Activated T-helper 1 cell treated with anti-CD3 and anti-CD28 coated beads, Interleukin-12 subunit alpha, Interleukin-12 subunit beta, Interleukin-2, Interleukin-4 antibody, amounts not matched to agents 30 ng/mL and 10 ng/mL and 1 ng/mL, durations not matched to agents 14 hours and 24 hours and 36 hours (primary cell): ENCODE data around the gene DNAJC5G. TPM values are rescaled to one million over a fixed set of nuclear protein-coding genes. Genes with fewer than 3 reads are reported as not detected.

Experiments
- DNase-seq: peaks from one replicate; pipeline ENCODE4 v3.0.0; 2021; ENCODE audit warnings: low spot score
- H3K27ac Mint-ChIP-seq: one replicate; pipeline ENCODE4 v1.8.0; 2021; ENCODE audit warnings: mild to moderate bottlenecking, mixed read lengths
- H3K27me3 Mint-ChIP-seq: one replicate; pipeline ENCODE4 v1.8.0; 2022; ENCODE audit warnings: mild to moderate bottlenecking, moderate library complexity, mixed read lengths; ENCODE audit not compliant: insufficient read depth
- H3K36me3 Mint-ChIP-seq: one replicate; pipeline ENCODE4 v1.8.0; 2021; ENCODE audit warnings: low read depth, mixed read lengths
- H3K4me1 Mint-ChIP-seq: one replicate; pipeline ENCODE4 v1.8.0; 2021; ENCODE audit warnings: low read depth, mixed read lengths
- H3K4me3 Mint-ChIP-seq: one replicate; pipeline ENCODE4 v1.8.0; 2021; ENCODE audit warnings: mild to moderate bottlenecking, moderate library complexity, mixed read lengths
- H3K9me3 Mint-ChIP-seq: one replicate; pipeline ENCODE4 v1.8.0; 2021; ENCODE audit warnings: mixed read lengths
- intact Hi-C: fragments of 100-400 bp; cut with micrococcal nuclease; formaldehyde crosslinking; loops from one replicate; pipeline ENCODE4 v1.15.1; 2024
- total RNA-seq: library from RNA; stranded (reverse); gene quantifications from 2 replicates; pipeline ENCODE4 v1.2.3, GENCODE V29; 2022

Gene DNAJC5G
- total RNA-seq, 1 donor from 2014 or later, result not detected

DNA sequence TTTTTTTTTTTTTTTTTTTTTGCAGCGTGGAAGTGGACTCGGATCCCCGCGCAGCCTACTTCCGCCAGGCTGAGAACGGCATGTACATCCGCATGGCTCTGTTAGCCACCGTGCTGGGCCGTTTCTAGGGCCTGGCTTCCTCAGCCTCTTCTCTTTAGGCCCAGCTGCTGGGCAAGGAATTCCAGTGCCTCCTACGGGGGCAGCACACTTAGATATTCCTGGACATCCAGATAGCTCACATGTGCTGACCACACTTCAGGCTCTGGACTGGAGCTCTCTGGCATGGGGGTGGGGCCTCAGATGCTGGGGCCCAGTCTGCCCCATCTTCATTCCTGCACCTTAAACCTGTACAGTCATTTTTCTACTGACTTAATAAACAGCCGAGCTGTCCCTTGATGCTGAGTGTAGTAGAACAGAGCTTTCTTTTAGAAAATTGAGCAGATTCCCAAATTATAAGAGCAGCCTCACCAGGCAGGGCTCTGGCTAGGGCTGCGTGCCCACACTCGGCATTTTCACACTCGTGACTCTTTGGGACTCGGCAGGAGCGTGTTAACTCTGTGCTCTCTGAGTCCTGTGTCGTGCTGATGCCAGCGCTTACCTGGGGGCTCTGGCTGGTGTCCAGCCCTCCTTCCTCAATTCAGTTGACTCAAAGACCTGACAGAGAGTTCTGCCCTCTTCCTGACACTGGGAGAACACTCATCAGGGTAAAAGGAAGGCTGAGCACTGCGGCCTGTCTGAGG is 31.7 kb upstream of the DNAJC5G start:
- Mint-ChIP-seq H3K4me1 (no peaks in the 10 kb centered on the region), H3K36me3 (peaks cover 34% of the 10 kb centered on the region), H3K4me3 (no peak overlapping the region), H3K9me3 (no peaks in the 10 kb centered on the region), H3K27me3 (peaks cover 2% of the 10 kb centered on the region), H3K27ac (no peak overlapping the region)
- intact Hi-C loops, result no loop called here
- no peak for DNase-seq

DNA sequence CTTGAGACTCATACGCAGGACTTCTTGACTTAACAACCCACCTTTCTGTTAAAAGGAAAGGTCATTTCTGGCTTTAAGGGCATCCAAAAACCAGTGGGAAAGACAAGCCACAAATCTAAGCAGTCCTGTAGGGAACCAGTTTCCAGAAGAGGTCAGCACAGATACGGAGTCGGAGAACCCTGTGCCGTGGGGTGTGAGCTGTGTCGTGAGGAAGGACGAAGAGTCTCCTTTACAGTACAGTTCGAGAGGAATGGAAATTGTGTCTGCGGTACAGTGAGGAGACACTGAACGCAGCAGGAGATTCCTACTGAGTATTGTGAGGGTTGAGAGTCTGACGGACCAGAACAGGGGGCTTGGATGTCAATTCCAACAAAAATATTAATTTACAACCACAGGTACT is 30.1 kb upstream of the DNAJC5G start:
- DNase-seq, result no peak
- H3K4me3 Mint-ChIP-seq, result no peak overlapping the region
- no peaks in the 10 kb centered on the region for H3K9me3 Mint-ChIP-seq
- no peak overlapping the region for H3K27ac Mint-ChIP-seq
- intact Hi-C loops, result no loop called here
- H3K36me3 Mint-ChIP-seq, result peaks cover 26% of the 10 kb centered on the region
- peaks cover 4% of the 10 kb centered on the region for H3K27me3 Mint-ChIP-seq
- no peaks in the 10 kb centered on the region for H3K4me1 Mint-ChIP-seq

GRCh38 chr2:27245626-27246025 is 29.6 kb upstream of the DNAJC5G start:
- H3K4me1 Mint-ChIP-seq, result no peaks in the 10 kb centered on the region

GRCh38 chr2:27247893-27248292 is 27.3 kb upstream of the DNAJC5G start:
- Mint-ChIP-seq H3K36me3 (peaks cover 8% of the 10 kb centered on the region), H3K9me3 (no peaks in the 10 kb centered on the region), H3K4me1 (no peaks in the 10 kb centered on the region), H3K4me3 (no peak overlapping the region), H3K27ac (no peak overlapping the region), H3K27me3 (peaks cover 5% of the 10 kb centered on the region)
- intact Hi-C loops, result no loop called here
- no peak for DNase-seq

More at GRCh38 chr2:27245626-27246025, 29.6 kb upstream of the DNAJC5G start:
- Mint-ChIP-seq H3K36me3 (peaks cover 21% of the 10 kb centered on the region), H3K4me3 (no peak overlapping the region), H3K27ac (no peak overlapping the region), H3K27me3 (peaks cover 4% of the 10 kb centered on the region), H3K9me3 (no peaks in the 10 kb centered on the region)
- DNase-seq, result no peak
- intact Hi-C loops, result no loop called here

DNA sequence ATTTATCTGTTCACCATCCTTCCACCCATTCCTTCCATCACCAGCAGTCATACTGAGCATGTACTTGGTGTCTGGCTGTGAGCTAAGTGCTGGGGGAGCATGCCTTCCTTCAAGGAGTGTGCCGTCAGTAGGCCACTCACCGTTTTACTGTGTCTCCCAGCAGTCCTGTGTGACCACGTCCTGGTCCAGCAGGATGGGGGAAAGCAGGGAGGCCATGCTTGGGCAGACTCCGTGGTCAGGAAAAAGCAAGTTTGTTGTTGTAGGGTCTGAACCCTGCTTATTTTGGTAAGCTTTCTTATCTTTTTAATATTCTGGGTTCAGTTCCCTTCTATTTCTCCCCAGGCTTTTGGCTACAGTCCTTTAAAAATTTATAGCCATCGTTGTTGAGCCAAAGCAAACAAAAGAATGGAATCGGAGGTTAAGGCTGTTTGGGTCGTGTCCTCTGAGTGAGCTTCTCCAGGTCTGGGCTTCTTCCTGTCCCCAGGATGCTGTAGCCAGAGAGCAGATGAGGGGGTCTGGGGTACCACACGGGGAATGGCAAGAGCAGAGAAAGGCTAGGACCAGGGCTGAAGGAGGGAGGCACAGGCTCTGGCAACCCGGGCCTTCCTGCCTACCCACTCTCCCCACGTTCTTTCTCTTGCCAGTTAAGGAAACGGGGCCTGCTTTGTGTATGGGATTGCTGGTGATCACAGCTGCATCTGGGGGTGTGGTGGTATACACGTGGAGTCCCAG is 25.9 kb upstream of the DNAJC5G start:
- Mint-ChIP-seq H3K4me1 (no peaks in the 10 kb centered on the region), H3K36me3 (no peaks in the 10 kb centered on the region), H3K27me3 (peaks cover 5% of the 10 kb centered on the region), H3K4me3 (no peak overlapping the region), H3K27ac (no peak overlapping the region), H3K9me3 (no peaks in the 10 kb centered on the region)
- intact Hi-C loops, result no loop called here
- DNase-seq, result no peak

DNA sequence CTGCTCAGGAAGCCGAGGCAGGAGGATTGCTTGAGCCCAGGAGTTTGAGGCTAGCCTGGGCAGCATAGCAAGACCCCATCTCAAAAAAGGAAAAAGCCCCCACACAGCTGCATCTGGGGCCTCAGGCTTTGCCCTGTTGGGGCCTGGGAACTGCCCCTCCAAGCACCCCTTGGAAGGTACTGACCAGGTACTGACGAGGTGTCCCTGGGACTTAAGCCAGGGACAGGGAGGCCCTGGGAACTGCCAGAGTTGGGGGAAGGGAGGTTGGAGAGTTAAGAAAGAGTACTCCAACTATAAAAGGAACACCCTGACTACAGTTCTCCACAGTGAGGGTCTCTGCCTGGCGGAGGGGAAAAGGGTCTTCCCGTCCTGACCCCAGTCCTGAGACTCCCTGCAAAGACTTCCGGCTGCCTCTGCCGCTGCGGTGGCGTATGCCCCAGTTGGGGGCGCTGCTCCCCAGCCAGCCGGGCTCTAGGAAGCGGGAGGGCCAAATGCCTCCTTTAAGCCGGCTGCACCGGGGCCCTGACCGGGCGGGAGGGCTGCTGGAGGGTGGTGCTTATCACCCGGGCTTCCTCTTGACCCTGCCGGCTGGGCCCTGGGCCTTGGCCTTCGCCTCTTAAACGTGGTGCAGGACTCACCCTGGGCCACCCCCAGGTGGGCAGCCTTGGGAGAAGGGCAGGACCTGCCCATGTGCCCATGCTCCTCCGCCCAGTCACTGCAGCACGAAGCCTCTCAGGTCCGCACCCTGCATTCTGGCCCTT is 25.2 kb upstream of the DNAJC5G start:
- Mint-ChIP-seq H3K9me3 (no peaks in the 10 kb centered on the region), H3K27ac (no peak overlapping the region), H3K27me3 (peaks cover 5% of the 10 kb centered on the region), H3K36me3 (no peaks in the 10 kb centered on the region), H3K4me3 (no peak overlapping the region), H3K4me1 (no peaks in the 10 kb centered on the region)
- peak; percentile 47 for DNase-seq
- intact Hi-C loops, result loop anchor here (1.0 kb wide), 2 partner anchors 30 to 53 kb away; no protein-coding TSS in a partner anchor

GRCh38 chr2:27250652-27251379 is 24.4 kb upstream of the DNAJC5G start:
- no peak overlapping the region for H3K27ac Mint-ChIP-seq
- intact Hi-C loops, result loop anchor here (1.0 kb wide), 2 partner anchors 29 to 52 kb away; no protein-coding TSS in a partner anchor
- H3K4me1 Mint-ChIP-seq, result no peaks in the 10 kb centered on the region
- no peaks in the 10 kb centered on the region for H3K36me3 Mint-ChIP-seq
- DNase-seq, result no peak
- H3K4me3 Mint-ChIP-seq, result no peak overlapping the region
- H3K9me3 Mint-ChIP-seq, result no peaks in the 10 kb centered on the region
- peaks cover 8% of the 10 kb centered on the region for H3K27me3 Mint-ChIP-seq

- no peaks in the 10 kb centered on the region for H3K9me3 Mint-ChIP-seq
- intact Hi-C loops, result no loop called here
Observed at GRCh38 chr2:27251766-27252165, 23.5 kb upstream of the DNAJC5G start.

DNA sequence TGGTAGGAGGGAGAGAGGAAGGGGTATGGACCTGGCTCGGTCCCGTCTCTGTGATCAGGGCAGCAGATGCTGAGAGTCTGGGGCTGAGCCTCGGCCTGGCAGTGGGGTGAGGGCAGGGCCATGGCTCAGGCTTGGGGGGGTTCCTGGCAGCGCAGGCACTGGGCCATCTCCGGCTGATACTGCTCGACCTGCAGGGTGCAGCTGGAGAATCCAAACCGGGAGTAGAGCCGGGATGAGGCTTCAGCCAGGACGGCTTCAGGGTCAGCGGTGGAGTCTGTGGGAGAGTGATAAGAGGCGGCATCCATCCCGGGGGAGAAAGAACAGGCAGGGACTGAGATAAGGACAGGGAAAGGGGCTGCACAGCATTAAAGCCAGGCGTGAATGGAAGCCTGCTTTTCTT is 20.0 kb upstream of the DNAJC5G start:
- H3K36me3 Mint-ChIP-seq, result no peaks in the 10 kb centered on the region
- no peak for DNase-seq
- no peaks in the 10 kb centered on the region for H3K9me3 Mint-ChIP-seq
- no peak overlapping the region for H3K4me3 Mint-ChIP-seq
- H3K4me1 Mint-ChIP-seq, result no peaks in the 10 kb centered on the region
- H3K27ac Mint-ChIP-seq, result no peak overlapping the region
- intact Hi-C loops, result no loop called here
- H3K27me3 Mint-ChIP-seq, result peaks cover 20% of the 10 kb centered on the region

More at GRCh38 chr2:27251766-27252165, 23.5 kb upstream of the DNAJC5G start:
- no peak overlapping the region for H3K27ac Mint-ChIP-seq
- H3K4me1 Mint-ChIP-seq, result no peaks in the 10 kb centered on the region
- peaks cover 16% of the 10 kb centered on the region for H3K27me3 Mint-ChIP-seq
- no peak overlapping the region for H3K4me3 Mint-ChIP-seq
- no peak for DNase-seq
- no peaks in the 10 kb centered on the region for H3K36me3 Mint-ChIP-seq

GRCh38 chr2:27255660-27256059 is 19.6 kb upstream of the DNAJC5G start:
- DNase-seq, result no peak
- Mint-ChIP-seq H3K27me3 (peaks cover 24% of the 10 kb centered on the region), H3K4me1 (no peaks in the 10 kb centered on the region), H3K9me3 (no peaks in the 10 kb centered on the region), H3K4me3 (no peak overlapping the region), H3K27ac (no peak overlapping the region), H3K36me3 (no peaks in the 10 kb centered on the region)
- intact Hi-C loops, result no loop called here

GRCh38 chr2:27256855-27257454 is 18.3 kb upstream of the DNAJC5G start:
- Mint-ChIP-seq H3K9me3 (no peaks in the 10 kb centered on the region), H3K4me3 (no peak overlapping the region), H3K27me3 (peaks cover 36% of the 10 kb centered on the region), H3K4me1 (no peaks in the 10 kb centered on the region), H3K36me3 (no peaks in the 10 kb centered on the region), H3K27ac (no peak overlapping the region)
- intact Hi-C loops, result no loop called here
- no peak for DNase-seq

GRCh38 chr2:27258051-27258450 is 17.2 kb upstream of the DNAJC5G start:
- no peaks in the 10 kb centered on the region for H3K36me3 Mint-ChIP-seq
- DNase-seq, result no peak
- peaks cover under 1% of the 10 kb centered on the region for H3K4me1 Mint-ChIP-seq
- no peak overlapping the region for H3K27ac Mint-ChIP-seq
- H3K9me3 Mint-ChIP-seq, result no peaks in the 10 kb centered on the region
- H3K27me3 Mint-ChIP-seq, result peaks cover 35% of the 10 kb centered on the region
- no peak overlapping the region for H3K4me3 Mint-ChIP-seq
- intact Hi-C loops, result no loop called here
